Effector memory CD8-positive, alpha-beta T cell (primary cell): ENCODE results near the gene PLK3.
A peak's percentile ranks its signal among the peaks of the same experiment; 100 is the strongest.
"Not testable (repeated sequence)": the region's sequence is repeated elsewhere in the genome, so short reads cannot be mapped to it uniquely, and the experiment has no call there.

Source experiments
- ATAC-seq: fragments of 150-1000 bp; cut with Tn5 transposase; replicated peaks from 2 replicates; pipeline ENCODE4 v1.10.0; 2021; ENCODE audit warnings: mild to moderate bottlenecking, moderate library complexity
- DNase-seq, 3 experiments: peaks; one replicate each; pipeline ENCODE4 v3.0.0; 2021
- H3K27ac Mint-ChIP-seq, 2 donors: one replicate each; pipeline ENCODE4 v1.8.0; 2022; ENCODE audit warnings: mild to moderate bottlenecking in 2 of 2, mixed read lengths in 2 of 2, moderate library complexity in 2 of 2
- H3K27me3 Mint-ChIP-seq, 2 donors: one replicate each; pipeline ENCODE4 v1.8.0; 2022; ENCODE audit warnings: mixed read lengths in 2 of 2
- H3K36me3 Mint-ChIP-seq: one replicate; pipeline ENCODE4 v1.8.0; 2022; ENCODE audit warnings: mild to moderate bottlenecking, moderate library complexity, mixed read lengths; ENCODE audit not compliant: insufficient read depth
- H3K4me1 Mint-ChIP-seq, 2 donors: one replicate each; pipeline ENCODE4 v1.8.0; 2022; ENCODE audit warnings: low read depth in 2 of 2, mixed read lengths in 2 of 2
- H3K4me3 Mint-ChIP-seq, 2 donors: one replicate each; pipeline ENCODE4 v1.8.0; 2022; ENCODE audit warnings: mild to moderate bottlenecking in 2 of 2, mixed read lengths in 2 of 2, moderate library complexity in 2 of 2
- H3K9me3 Mint-ChIP-seq, 2 donors: one replicate each; pipeline ENCODE4 v1.8.0; 2022; ENCODE audit warnings: mixed read lengths in 2 of 2
- total RNA-seq, 9 experiments: gene quantifications; one replicate each; lab custom pipeline; 2026; lab: John Stamatoyannopoulos, UW

PLK3 gene
- 163 to 742 (median 297) reads per million in 9 experiments for total RNA-seq

GRCh38 chr1:44799770-44800584 is at the start of gene PLK3:
Gene PLK3, plus strand, starts transcription at chr1:44800377. Its CDS starts 87 bp downstream, at chr1:44800464.
- peak within 1 kb of the TSS; percentile 97 to 98 for H3K4me3 Mint-ChIP-seq
- DNase-seq (peak; percentile 96 to 97 (median 97)), ATAC-seq (peak; percentile 78)
- no peaks in the 10 kb centered on the region for H3K9me3 Mint-ChIP-seq
- H3K27me3 Mint-ChIP-seq, result no peaks in the 10 kb centered on the region
- H3K36me3 Mint-ChIP-seq, result peaks cover 56% of the 10 kb centered on the region
- peak within 1 kb of the TSS; percentile 99 to 100 for H3K27ac Mint-ChIP-seq
- peaks cover 22 to 26% of the 10 kb centered on the region in 2 donors for H3K4me1 Mint-ChIP-seq

GRCh38 chr1:44757420-44757819 is 42.8 kb upstream of the PLK3 start:
- H3K27ac Mint-ChIP-seq, result peak overlapping the region; percentile 17 to 20
- H3K4me3 Mint-ChIP-seq, result no peak overlapping the region
- ATAC-seq (no peak), DNase-seq (no peak)
- no peaks in the 10 kb centered on the region for H3K9me3 Mint-ChIP-seq
- H3K36me3 Mint-ChIP-seq, result no peaks in the 10 kb centered on the region
- H3K27me3 Mint-ChIP-seq, result no peaks in the 10 kb centered on the region
- H3K4me1 Mint-ChIP-seq, result peaks cover 0 to 4% of the 10 kb centered on the region in 2 donors

GRCh38 chr1:44759077-44759476 is 41.1 kb upstream of the PLK3 start:
- no peak for ATAC-seq
- peaks cover 0 to 4% of the 10 kb centered on the region in 2 donors for H3K4me1 Mint-ChIP-seq
- no peaks in the 10 kb centered on the region for H3K27me3 Mint-ChIP-seq
- H3K4me3 Mint-ChIP-seq, result no peak overlapping the region
- H3K9me3 Mint-ChIP-seq, result no peaks in the 10 kb centered on the region
- H3K27ac Mint-ChIP-seq, result no peak overlapping the region
- H3K36me3 Mint-ChIP-seq, result peaks cover 2% of the 10 kb centered on the region
- DNase-seq, result no peak

GRCh38 chr1:44760876-44761275 is 39.3 kb upstream of the PLK3 start:
- ATAC-seq, result no peak
- no peaks in the 10 kb centered on the region for H3K27me3 Mint-ChIP-seq
- H3K27ac Mint-ChIP-seq, result no peak overlapping the region
- no peaks in the 10 kb centered on the region for H3K9me3 Mint-ChIP-seq
- H3K4me1 Mint-ChIP-seq, result peaks cover 0 to 4% of the 10 kb centered on the region in 2 donors
- H3K36me3 Mint-ChIP-seq, result peaks cover 2% of the 10 kb centered on the region
- H3K4me3 Mint-ChIP-seq, result no peak overlapping the region
- DNase-seq, result no peak

GRCh38 chr1:44766421-44766820 is 33.8 kb upstream of the PLK3 start:
- H3K4me3 Mint-ChIP-seq, H3K9me3 Mint-ChIP-seq, H3K27me3 Mint-ChIP-seq, ATAC-seq, DNase-seq, H3K27ac Mint-ChIP-seq, H3K4me1 Mint-ChIP-seq, H3K36me3 Mint-ChIP-seq: not testable (repeated sequence)

GRCh38 chr1:44775078-44775929 is 24.9 kb upstream of the PLK3 start, which contains the start of gene RPS8:
Gene RPS8, plus strand, starts transcription at chr1:44775540. Its CDS starts 57 bp downstream, at chr1:44775597.
- peak within 1 kb of the TSS; percentile 90 to 98 for H3K27ac Mint-ChIP-seq
- DNase-seq (peak; percentile 80 to 85 (median 85)), ATAC-seq (peak; percentile 81)
- peaks cover 48% of the 10 kb centered on the region for H3K36me3 Mint-ChIP-seq
- peaks cover 32% of the 10 kb centered on the region in 2 donors for H3K4me1 Mint-ChIP-seq
- no peaks in the 10 kb centered on the region for H3K9me3 Mint-ChIP-seq
- no peaks in the 10 kb centered on the region for H3K27me3 Mint-ChIP-seq
- peak within 1 kb of the TSS; percentile 83 to 90 for H3K4me3 Mint-ChIP-seq

GRCh38 chr1:44775930-44776729 is 24.0 kb upstream of the PLK3 start:
- Mint-ChIP-seq H3K27me3 (no peaks in the 10 kb centered on the region), H3K9me3 (no peaks in the 10 kb centered on the region), H3K4me1 (peaks cover 32 to 33% of the 10 kb centered on the region in 2 donors), H3K36me3 (peaks cover 56% of the 10 kb centered on the region), H3K4me3 (peak overlapping the region; percentile 83 to 90), H3K27ac (peak overlapping the region; percentile 90 to 98)
- ATAC-seq (peak; percentile 52), DNase-seq (peak; percentile 41 to 43 (median 42))

- Mint-ChIP-seq H3K4me1 (peaks cover 32 to 34% of the 10 kb centered on the region in 2 donors), H3K4me3 (peak overlapping the region; percentile 83 to 90), H3K27me3 (no peaks in the 10 kb centered on the region), H3K36me3 (peaks cover 62% of the 10 kb centered on the region), H3K9me3 (no peaks in the 10 kb centered on the region), H3K27ac (peak overlapping the region; percentile 90 to 98)
- no peak for DNase-seq
- ATAC-seq, result no peak
Observed at GRCh38 chr1:44776730-44777068, 23.5 kb upstream of the PLK3 start.

GRCh38 chr1:44777547-44777946 is 22.6 kb upstream of the PLK3 start:
- H3K9me3 Mint-ChIP-seq, result no peaks in the 10 kb centered on the region
- peaks cover 62% of the 10 kb centered on the region for H3K36me3 Mint-ChIP-seq
- ATAC-seq (no peak), DNase-seq (no peak)
- no peaks in the 10 kb centered on the region for H3K27me3 Mint-ChIP-seq
- peaks cover 32 to 34% of the 10 kb centered on the region in 2 donors for H3K4me1 Mint-ChIP-seq
- H3K27ac Mint-ChIP-seq, result peak overlapping the region; percentile 90 to 98
- H3K4me3 Mint-ChIP-seq, result peak overlapping the region; percentile 83 to 90

GRCh38 chr1:44777969-44778635 is 22.1 kb upstream of the PLK3 start:
- no peaks in the 10 kb centered on the region for H3K27me3 Mint-ChIP-seq
- H3K4me1 Mint-ChIP-seq, result peaks cover 32 to 34% of the 10 kb centered on the region in 2 donors
- H3K27ac Mint-ChIP-seq, result peak overlapping the region; percentile 90 to 98
- DNase-seq (no peak), ATAC-seq (no peak)
- H3K4me3 Mint-ChIP-seq, result peak overlapping the region; percentile 4 to 83
- H3K9me3 Mint-ChIP-seq, result no peaks in the 10 kb centered on the region
- peaks cover 62% of the 10 kb centered on the region for H3K36me3 Mint-ChIP-seq

- Mint-ChIP-seq H3K27me3 (no peaks in the 10 kb centered on the region), H3K36me3 (peaks cover 62% of the 10 kb centered on the region), H3K27ac (peak overlapping the region; percentile 26 to 90), H3K4me3 (peak overlapping the region in 1 of 2 donors; percentile 4), H3K9me3 (no peaks in the 10 kb centered on the region), H3K4me1 (peaks cover 36 to 40% of the 10 kb centered on the region in 2 donors)
- ATAC-seq (no peak), DNase-seq (no peak)
Observed at GRCh38 chr1:44778705-44779576, 21.2 kb upstream of the PLK3 start.
